ENCODE results near the gene HOXD1.

Gene HOXD1

DNA sequence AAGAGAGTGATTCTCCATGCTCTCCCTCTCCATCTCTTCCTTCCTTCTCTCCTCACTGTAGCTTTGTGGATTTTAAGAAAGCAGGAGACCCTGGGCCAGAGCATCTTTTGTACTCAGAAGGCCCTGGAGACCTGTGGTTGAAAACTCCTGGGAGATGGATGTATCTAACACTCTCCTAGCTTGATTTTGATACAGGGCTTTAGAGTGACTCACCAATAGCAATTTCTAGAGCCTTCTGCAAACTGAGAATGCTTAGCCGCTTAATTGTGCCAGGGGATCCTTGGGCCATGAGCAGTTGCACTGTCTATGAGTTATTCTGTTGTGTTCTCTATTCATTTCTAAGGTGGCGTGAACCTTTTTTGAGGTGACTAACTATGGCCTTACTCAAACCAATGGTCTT, 17.7 kb downstream of the HOXD1 start:
- TF ChIP-seq, protein P1, sequence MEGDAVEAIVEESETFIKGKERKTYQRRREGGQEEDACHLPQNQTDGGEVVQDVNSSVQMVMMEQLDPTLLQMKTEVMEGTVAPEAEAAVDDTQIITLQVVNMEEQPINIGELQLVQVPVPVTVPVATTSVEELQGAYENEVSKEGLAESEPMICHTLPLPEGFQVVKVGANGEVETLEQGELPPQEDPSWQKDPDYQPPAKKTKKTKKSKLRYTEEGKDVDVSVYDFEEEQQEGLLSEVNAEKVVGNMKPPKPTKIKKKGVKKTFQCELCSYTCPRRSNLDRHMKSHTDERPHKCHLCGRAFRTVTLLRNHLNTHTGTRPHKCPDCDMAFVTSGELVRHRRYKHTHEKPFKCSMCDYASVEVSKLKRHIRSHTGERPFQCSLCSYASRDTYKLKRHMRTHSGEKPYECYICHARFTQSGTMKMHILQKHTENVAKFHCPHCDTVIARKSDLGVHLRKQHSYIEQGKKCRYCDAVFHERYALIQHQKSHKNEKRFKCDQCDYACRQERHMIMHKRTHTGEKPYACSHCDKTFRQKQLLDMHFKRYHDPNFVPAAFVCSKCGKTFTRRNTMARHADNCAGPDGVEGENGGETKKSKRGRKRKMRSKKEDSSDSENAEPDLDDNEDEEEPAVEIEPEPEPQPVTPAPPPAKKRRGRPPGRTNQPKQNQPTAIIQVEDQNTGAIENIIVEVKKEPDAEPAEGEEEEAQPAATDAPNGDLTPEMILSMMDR (IDR thresholded peaks at IDR 0.05; ENCODE audit: unreplicated experiment in 3 of 3) = no peak
- peaks cover 7% of the 10 kb centered on the region for H3K27me3 Mint-ChIP-seq (ENCODE audit: low read depth)
- no peaks in the 10 kb centered on the region for H3K4me1 Mint-ChIP-seq
- H3K9me3 Mint-ChIP-seq = no peaks in the 10 kb centered on the region
- H3K36me3 Mint-ChIP-seq (ENCODE audit: low read depth) = no peaks in the 10 kb centered on the region
- no peak overlapping the region for H3K27ac Mint-ChIP-seq
- H3K4me3 Mint-ChIP-seq = no peak overlapping the region

- Mint-ChIP-seq H3K4me1 (no peaks in the 10 kb centered on the region), H3K27ac (no peak overlapping the region), H3K4me3 (no peak overlapping the region), H3K9me3 (no peaks in the 10 kb centered on the region), H3K36me3 (ENCODE audit: low read depth) (no peaks in the 10 kb centered on the region), H3K27me3 (ENCODE audit: low read depth) (peaks cover 7% of the 10 kb centered on the region)
- TF ChIP-seq, protein P1 (IDR thresholded peaks at IDR 0.05; ENCODE audit: unreplicated experiment in 3 of 3) = no peak
These were observed 18.2 kb downstream of the HOXD1 start for GRCh38 chr2:176206682-176207081.

GRCh38 chr2:176211110-176211509, 22.6 kb downstream of the HOXD1 start:
- Mint-ChIP-seq H3K4me1 (no peaks in the 10 kb centered on the region), H3K27ac (no peak overlapping the region), H3K9me3 (no peaks in the 10 kb centered on the region), H3K4me3 (no peak overlapping the region), H3K36me3 (ENCODE audit: low read depth) (no peaks in the 10 kb centered on the region), H3K27me3 (ENCODE audit: low read depth) (no peaks in the 10 kb centered on the region)
- TF ChIP-seq, protein P1 (IDR thresholded peaks at IDR 0.05; ENCODE audit: unreplicated experiment in 3 of 3) = no peak

DNA sequence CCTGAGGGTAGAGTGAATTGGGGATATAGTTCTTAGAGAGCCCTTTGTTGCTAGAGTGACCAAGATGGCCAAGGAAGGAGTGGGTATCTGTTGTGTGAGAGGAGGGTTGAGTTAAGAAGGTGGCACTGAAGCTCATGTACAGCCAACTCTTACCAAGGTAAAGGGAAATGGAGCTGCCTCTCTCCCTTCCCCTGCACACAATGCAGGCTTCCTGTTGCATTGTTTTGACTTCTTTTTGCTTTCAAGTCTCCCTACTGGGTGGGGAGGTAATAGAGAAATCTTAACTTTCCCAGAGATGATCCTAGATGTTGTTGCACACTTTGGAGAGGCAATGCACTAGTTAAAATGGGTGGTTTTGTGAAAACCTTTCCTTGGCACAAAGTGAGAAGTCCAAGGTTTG, 23.8 kb downstream of the HOXD1 start:
- Mint-ChIP-seq H3K27me3 (ENCODE audit: low read depth) (no peaks in the 10 kb centered on the region), H3K4me3 (no peak overlapping the region), H3K9me3 (no peaks in the 10 kb centered on the region), H3K4me1 (no peaks in the 10 kb centered on the region), H3K36me3 (ENCODE audit: low read depth) (no peaks in the 10 kb centered on the region), H3K27ac (no peak overlapping the region)
- TF ChIP-seq, protein P1 (IDR thresholded peaks at IDR 0.05; ENCODE audit: unreplicated experiment in 3 of 3) = no peak

- Mint-ChIP-seq H3K36me3 (ENCODE audit: low read depth) (no peaks in the 10 kb centered on the region), H3K4me1 (no peaks in the 10 kb centered on the region), H3K27ac (no peak overlapping the region), H3K9me3 (no peaks in the 10 kb centered on the region), H3K27me3 (ENCODE audit: low read depth) (no peaks in the 10 kb centered on the region), H3K4me3 (no peak overlapping the region)
- TF ChIP-seq, protein P1 (IDR thresholded peaks at IDR 0.05; ENCODE audit: unreplicated experiment in 3 of 3) = no peak
These were observed 24.9 kb downstream of the HOXD1 start for GRCh38 chr2:176213406-176213805.

GRCh38 chr2:176227874-176228273, 39.4 kb downstream of the HOXD1 start:
- TF ChIP-seq, protein P1 (IDR thresholded peaks at IDR 0.05; ENCODE audit: unreplicated experiment in 3 of 3) = no peak
- no peak overlapping the region for H3K27ac Mint-ChIP-seq
- no peak overlapping the region for H3K4me3 Mint-ChIP-seq
- H3K9me3 Mint-ChIP-seq = peaks cover under 1% of the 10 kb centered on the region
- H3K4me1 Mint-ChIP-seq = no peaks in the 10 kb centered on the region
- peaks cover 12% of the 10 kb centered on the region for H3K27me3 Mint-ChIP-seq (ENCODE audit: low read depth)
- H3K36me3 Mint-ChIP-seq (ENCODE audit: low read depth) = no peaks in the 10 kb centered on the region
